GM19395 (cell line): Measurements from ENCODE around the gene ZFYVE9.
"Not testable (repeated sequence)": the region's sequence is repeated elsewhere in the genome, so short reads cannot be mapped to it uniquely, and the experiment has no call there.

Experiments used
- ATAC-seq: cut with Tn5 transposase; IDR thresholded peaks from one replicate; pipeline ENCODE4 v1.9.1; 2021; ENCODE audit warnings: mild to moderate bottlenecking, moderate library complexity; ENCODE audit not compliant: unreplicated experiment

Gene ZFYVE9

DNA sequence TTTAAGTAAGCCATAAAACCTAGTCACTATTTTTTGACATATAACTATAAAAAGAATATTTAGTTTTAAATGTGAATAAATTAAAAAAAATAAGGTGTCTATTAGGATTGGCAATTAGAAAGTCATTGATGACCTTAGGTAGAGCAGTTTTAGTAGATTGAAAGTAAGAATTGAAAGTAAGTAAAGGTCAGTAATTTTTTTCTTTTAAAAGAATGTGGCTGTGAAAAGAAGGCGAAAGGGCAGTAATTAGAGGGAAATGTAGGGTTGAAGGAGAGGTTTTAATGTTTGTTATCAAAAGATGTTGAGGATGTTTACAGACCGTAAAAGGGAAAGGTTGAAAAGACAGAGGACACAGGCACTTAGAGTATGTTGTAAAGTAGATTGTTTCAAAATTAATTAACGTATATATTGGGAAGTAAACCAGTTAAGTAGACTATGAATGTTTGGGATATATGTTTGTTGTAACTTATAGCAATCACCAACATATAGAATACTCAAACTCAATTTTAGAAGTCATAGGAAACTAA lies 41.0 kb downstream of the ZFYVE9 start:
- ATAC-seq = no peak

DNA sequence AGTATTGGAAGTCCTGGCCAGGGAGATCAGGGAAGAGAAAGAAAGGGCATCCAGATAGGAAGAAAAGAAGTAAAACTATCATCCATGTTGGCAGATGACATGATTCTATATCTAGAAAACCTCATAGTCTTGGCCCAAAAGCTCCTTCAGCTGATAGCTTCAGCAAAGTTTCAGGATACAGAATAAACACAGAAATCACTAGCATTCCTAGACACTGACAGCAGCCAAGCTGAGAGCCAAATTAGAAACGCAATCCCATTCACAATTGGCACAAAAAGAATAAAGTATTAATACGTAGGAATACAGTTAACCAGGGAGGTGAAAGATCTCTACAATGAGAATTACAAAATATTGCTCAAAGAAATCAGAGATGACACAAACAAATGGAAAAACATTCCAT lies 44.6 kb downstream of the ZFYVE9 start:
- no peak for ATAC-seq

DNA sequence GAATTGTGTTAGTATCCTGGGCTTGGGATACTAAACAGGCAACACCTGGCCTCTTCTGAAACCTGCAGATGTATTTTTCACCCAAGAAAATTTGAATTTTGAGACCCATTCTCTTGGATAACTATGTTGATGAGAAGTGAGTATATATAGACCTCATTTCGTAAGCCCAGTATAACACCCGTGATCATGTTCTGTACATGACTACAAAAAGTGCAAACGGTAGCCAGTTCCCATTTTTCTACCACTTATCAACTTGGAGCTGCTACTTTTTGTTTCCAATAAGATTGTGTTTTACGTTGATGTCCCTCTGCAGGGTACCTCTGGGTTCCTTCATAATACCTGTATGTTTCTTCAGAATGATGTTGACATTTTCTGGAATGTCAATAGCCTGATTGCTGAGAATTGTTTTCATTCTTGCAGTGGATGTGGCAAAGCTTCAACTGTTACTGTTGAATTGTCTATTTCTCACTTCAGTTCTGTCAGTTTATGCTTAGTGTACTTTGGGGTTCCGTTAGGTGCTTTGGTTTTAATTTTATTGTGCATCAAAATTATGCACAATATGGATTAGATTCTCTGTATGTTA lies 48.1 kb downstream of the ZFYVE9 start:
- ATAC-seq = no peak

DNA sequence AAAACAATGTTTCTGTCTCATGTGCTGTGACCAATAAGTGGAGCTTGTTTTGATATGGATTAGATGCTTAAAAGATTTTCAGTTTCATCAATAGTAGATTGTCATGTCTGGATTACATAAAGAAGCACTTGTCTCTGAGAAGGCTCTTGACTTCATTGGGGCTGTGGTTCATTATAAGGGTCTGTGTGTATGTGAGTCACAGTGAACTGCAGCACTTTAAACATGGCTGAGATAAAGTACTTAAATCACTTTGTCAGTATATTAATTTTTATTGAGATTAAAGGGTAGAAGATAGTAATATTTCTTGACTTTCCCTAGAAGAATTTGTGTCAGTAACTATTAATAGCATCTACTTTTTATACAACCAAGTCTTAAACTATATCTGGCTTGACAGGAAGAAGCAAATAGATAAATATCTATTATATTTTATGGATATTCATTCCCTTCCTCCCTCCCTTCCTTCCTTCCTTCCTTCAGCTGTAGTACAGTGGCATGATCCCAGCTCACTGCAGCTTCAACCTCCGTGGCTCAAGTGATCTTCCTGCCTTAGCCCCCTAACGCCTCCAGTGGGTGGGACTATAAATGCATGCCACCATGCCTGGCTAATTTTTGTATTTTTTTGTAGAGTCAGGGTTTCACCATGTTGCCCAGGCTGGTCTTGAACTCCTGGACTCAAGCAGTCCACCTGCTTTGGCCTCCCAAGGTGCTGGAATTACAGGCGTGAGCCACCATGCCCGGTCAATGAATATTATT lies 48.8 kb downstream of the ZFYVE9 start:
- ATAC-seq = no peak

DNA sequence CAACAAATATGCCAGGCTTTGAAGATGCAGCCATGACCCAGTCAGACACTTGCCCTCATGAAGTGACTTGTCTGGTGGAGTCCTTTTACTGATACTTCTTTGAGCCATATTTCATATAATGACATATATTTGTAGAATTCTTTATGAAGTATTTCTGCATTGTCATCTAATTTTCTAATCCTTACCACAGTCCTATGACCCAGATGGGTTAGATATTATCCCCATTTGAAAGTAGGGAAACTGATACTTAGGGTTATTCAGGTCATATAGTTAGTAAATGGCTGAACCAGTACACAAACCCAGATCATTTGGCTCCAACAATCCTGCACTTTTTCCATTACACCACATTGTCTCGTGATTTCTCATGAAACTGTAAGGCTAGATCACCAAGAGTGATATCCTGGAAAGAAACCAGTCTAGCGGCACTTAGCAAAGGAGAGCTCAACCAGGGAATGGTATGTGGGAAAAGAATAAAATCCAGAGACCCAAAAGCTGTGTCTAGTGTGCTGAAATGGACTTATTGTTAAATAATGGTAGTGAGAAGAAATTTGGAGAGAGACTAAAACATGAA lies 49.6 kb downstream of the ZFYVE9 start:
- ATAC-seq = no peak

DNA sequence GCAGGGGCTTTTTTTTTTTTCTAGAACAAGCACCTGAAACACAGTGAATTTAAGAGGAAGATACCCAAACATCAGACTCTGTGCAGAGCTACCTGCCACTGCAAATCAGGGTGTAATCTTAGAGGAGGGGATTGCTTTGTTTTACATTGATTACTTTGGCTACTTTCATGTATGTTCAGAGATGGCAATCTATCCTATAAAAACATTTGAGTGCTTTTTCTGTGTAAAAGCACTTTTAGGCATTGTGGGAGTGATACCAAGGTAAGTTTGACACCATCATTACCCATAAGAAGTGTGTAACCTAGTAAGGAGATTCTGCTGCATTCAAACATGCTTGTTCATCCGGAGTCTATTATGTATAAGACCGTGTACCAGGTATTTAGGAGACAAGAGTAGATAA lies 50.1 kb downstream of the ZFYVE9 start:
- no peak for ATAC-seq

DNA sequence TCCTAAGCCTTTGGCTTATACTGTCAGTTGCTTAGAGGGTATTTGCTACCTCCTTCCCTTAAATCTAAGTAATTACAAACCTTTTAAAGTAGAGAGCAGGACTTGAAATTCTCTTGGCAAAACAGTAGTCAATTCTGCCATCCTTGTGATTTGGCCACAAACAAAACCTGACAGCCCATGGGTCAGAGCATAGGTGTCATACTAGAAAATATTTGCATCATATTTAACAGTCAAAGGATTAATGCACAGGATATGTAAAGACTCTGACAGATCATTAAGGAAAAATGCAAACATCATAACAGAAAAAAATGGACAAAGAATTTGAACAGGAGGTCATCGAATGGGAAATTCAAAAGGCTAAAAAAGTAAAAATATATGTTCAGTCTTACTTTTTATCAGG lies 50.5 kb downstream of the ZFYVE9 start:
- no peak for ATAC-seq

DNA sequence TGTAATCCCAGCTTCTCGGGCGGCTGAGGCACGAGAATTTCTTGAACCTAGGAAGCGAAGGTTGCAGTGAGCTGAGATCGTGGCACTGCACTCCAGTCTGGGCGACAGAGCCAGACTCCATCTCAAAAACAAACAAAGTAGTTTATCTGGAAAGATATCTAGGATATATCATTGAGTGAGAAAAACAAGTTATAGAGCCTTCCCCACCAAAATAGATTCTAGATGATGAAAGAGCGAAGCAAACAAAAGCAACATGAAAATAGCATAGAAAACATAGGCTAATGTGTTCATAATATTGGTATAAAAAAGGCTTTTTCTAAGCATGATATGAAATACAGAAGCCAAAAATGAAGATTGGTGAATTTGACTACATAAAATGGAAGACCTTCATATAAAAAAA lies 52.1 kb downstream of the ZFYVE9 start:
- no peak for ATAC-seq

DNA sequence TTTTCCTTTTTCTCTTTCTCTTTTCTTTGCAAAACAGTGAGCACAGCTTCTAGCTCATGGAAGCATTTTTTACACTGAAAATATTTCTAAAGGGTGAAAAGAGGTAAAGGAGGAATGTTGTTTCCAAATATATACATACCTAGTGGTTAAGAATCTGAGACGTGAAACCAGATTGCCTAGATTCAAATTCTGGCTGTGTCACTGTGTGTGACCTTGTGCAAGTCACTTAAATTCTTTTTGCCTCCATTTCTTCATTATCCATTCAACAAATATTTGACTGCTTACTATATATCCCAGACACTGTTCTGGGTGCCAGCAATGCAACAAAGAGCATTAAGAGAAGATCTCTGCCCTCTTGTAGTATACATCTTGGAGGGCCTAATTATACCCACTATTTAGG lies 53.3 kb downstream of the ZFYVE9 start:
- ATAC-seq = no peak

DNA sequence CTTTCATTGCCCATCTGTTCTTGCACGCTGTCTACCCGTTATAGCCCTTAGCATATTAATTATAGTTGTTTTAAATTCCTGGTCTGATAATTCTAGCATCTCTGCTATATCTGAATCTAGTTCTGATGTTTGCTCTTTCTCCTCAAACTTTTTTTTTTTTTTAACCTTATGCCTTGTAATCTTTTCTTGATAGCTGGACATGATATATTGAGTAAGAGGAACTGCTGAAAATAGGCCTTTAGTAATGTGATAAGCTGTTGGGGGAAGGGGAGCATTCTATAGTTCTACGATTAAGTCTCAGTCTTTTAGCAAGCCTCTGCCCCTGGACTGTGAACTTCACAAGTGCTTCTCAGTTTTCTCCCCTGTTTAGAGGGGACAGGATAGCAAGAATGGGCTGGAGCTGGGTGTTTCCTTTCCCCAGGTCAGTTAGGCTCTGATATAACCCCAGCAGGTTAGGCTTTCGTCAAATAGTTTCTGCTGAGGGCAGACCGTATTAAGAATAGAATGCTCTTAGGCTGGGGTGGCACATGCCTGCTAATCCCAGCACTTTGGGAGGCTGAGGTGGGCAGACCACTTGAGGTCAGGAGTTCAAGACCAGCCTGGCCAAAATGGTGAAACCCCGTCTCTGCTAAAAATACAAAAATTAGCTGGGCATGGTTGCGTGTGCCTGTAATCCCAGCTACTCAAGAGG lies 62.2 kb downstream of the ZFYVE9 start:
- ATAC-seq = no peak

DNA sequence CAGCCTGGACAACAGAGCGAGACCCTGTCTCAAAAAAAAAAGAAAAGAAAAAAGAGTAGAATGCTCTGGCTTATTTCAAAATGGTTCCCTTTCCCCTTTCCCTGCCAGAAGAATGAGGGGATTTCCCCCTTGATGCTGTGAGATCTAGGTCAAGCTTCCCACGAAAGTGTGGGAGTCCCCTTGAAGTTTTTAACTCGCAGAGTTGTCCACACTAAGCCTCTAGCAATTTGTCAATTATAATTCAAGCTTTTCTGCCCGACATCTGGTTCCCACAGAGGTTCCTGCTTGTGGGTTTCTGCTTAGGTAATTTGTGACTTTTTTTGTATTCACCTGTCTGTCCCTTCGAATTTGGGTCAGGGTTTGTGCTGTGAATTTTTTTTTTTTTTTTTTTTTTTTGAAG lies 62.8 kb downstream of the ZFYVE9 start:
- ATAC-seq = no peak

DNA sequence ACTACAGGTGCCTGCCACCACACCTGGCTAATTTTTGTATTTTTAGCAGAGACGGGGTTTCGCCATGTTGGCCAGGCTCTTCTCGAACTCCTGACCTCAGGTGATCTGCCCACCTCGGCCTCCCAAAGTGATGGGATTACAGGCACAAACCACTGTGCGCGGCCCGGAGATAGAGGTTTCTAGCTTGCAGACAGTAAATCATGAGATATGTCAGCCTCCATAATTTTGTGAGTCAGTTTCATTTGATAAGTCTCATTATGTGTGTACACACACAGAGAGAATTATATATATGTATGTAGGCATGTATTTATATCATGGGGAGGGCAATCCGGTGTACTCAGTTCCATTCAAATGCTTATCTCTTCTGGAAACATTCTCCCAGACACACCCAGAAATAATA lies 64.8 kb downstream of the ZFYVE9 start:
- not testable (repeated sequence) for ATAC-seq

DNA sequence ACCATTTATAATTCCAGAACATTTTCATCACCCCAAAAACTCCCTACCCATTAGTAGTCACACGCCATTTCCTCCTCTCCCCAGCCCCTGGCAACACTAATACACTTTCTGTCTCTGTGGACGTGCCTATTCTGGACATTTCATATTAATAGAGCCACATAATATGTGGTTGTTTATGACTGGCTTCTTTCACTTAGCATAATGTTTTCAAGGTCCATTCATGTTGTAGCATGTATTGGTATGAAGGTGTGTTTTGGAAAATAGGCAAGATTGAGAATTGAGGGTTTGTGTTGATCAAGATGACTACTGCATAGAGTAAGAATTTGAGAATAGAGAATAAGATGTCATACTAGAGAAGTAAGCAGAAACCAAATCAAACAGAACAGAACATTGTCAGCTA lies 67.5 kb downstream of the ZFYVE9 start:
- ATAC-seq = no peak

DNA sequence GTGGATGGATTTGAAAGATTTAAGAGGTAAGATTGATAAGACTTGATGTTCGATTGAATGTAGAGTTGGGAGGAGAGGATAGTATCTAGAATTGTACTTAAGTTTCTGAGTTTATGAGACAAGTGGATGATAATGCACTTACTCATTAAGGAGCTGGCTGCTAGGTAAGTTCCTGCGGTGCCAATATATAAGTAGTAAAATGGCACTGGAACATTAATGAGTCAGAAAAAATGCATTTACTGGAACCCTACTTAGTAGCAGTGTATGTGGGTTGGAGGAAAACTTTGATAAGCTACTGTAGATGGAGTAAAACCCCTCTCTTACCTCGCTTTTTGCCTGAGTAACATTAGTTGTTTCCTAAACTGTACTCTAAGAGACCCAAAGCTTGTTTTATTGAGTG lies 68.2 kb downstream of the ZFYVE9 start:
- ATAC-seq = no peak

DNA sequence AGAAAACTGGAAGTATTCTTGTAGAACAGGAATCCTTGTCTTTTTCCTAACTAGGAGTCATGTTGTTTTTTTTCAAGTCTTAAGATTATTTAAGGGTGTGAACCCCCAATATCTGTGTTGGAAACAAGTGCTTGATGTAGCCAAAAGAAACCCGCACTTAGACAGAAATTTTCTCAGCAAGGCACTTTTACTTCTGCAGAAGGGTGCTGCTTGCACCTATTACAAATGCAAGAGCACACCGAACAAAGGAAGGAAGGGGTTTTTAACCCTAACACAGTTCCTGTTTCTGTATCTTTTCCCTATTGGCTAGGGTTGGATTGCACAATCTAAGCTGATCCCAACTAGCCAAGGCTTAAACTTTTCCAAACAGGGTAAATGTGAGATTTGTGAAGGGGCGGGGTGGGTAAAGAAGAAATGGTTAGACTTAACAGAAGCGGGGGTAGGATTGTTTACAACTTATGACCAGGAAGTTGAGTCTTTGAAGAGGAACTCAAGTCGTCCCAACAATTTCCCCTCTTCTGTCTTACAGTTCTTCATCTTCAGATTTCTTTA lies 75.1 kb downstream of the ZFYVE9 start:
- no peak for ATAC-seq

DNA sequence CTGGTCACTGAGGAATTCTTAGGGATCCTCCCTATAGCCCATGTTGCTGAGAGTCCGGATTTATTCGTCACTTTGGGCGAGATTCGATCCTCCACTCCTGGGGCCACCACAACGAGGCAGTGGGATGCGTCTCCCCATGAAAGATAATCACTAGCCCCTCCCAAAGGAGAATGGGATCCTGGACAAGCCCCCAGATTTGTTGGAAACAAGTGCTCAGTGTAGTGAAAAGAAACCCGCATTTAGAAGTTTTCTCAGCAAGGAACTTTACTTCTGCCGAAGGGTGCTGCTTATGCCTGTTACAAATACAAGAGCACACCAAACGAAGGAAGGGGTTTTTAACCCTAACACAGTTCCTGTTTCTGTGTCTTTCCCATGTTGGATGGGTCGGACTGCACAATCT lies 83.3 kb downstream of the ZFYVE9 start:
- ATAC-seq = no peak

DNA sequence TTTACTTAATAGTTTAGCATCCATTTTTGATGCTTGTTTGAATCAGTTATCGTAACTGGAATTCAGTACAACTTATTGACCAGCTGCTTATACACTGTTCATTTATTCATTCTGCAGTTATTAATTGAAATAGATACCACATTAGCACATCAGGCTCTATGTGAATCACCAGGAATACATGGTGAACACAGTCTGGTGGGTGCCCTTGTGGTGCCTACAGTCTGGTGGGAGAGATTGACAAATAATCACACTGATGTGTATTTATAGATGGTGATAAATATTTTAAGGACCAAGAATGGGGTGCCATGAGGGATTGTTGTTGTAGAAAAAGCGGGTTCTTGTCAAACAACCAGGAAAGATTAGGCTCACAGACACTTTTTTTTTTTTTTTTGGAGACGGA lies 87.6 kb downstream of the ZFYVE9 start:
- no peak for ATAC-seq

DNA sequence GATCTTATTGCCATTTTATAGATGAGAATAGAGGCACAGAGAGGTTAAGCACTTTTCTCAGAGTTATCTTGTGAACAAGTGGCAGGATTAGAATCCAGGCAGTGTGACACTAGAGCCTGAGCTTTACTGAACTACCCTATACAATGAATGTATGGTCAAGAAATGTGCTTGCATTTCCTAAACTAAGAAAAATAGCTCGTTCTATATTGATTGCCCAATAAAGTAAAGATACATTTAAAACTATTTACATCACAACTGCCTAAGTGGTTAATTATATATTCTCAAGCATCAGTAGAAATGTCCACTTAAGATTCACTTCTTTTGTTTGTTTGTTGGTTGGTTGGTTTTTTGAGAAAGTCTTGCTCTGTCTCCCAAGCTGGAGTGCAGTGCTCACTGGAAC lies 91.6 kb downstream of the ZFYVE9 start:
- ATAC-seq = no peak

DNA sequence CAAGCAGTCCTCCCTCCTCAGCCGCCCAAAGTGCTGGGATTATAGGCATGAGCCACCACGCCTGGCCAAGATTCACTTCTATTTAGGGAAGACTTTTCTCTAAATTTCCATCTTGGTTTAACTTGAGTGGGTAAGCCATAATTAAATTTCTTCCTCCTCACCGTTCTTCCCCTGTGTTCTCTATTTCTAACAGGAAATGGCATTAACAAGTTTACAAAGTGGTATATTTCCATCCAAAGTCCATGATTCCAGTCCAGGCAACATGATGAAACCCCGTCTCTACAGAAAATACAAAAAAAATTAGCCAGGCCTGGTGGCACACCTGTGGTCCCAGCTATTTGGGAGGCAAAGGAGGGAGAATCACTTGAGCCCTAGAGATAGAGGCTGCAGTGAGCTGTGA lies 92.1 kb downstream of the ZFYVE9 start:
- ATAC-seq = no peak

DNA sequence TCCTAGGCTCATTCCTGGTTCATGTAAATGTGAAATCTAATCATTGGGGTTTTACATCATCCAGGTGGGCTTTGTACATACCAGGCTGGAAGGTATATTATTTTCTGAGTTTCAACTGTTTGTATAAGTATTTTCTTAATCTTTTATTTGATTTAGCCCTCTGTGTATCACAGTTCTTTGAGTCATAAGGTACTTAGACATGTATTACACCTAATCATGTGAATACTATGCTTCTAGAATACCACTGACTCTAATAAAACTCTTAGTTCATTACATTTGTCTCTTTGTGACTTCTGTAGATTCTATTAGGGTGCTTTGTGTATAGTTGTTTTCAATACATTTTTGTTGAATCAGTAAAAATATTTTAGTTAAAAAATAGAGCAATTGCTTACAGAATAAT lies 92.8 kb downstream of the ZFYVE9 start:
- ATAC-seq = no peak

DNA sequence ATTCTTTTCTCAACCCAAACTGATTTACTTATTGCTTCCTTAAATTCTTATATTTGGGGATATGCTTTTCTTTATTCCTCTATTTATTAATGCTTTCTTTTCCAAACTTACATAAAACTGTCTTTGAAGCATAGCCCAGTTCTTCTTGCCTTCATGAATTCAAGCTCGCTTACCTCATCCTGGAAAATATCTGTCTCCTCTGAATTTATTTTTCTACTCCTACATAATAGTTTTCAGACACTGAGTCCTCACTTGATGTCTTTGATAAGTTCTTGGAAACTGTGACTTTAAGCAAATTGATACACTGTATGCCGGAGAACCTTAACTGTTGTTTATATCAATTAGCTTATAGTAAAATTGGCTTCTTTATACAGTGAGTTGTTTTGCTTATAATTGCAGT lies 93.8 kb downstream of the ZFYVE9 start:
- ATAC-seq = no peak

DNA sequence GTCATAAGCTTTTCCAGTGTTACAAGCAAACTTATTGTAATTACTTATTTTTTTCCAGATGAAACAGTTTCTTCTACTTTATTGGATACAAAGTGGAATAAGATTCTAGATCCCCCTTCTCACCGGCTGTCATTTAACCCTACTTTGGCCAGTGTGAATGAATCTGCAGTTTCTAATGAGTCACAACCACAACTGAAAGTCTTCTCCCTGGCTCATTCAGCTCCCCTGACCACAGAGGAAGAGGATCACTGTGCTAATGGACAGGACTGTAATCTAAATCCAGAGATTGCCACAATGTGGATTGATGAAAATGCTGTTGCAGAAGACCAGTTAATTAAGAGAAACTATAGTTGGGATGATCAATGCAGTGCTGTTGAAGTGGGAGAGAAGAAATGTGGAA lies 95.5 kb downstream of the ZFYVE9 start:
- no peak for ATAC-seq
